Hepatocyte (in vitro differentiated cells): ENCODE data around the gene NUSAP1. TPM values are rescaled to one million over a fixed set of nuclear protein-coding genes. Genes with fewer than 3 reads are reported as not detected.

Experiments used
- DNase-seq: peaks from one replicate; pipeline ENCODE4 v3.0.0-alpha.2; 2016; ENCODE audit warnings: low spot score
- H2AFZ ChIP-seq: fragments of 200-600 bp; sonication (generic); 2 replicates; pipeline ENCODE4 v1.6.0; 2016; ENCODE audit warnings: antibody characterized with exemption, mild to moderate bottlenecking
- H3K27ac ChIP-seq: fragments of 200-600 bp; sonication (generic); 2 replicates; pipeline ENCODE4 v1.5.1; 2016; ENCODE audit warnings: mild to moderate bottlenecking
- H3K27me3 ChIP-seq: fragments of 200-600 bp; sonication (generic); 2 replicates; pipeline ENCODE4 v1.6.1; 2016
- H3K36me3 ChIP-seq: fragments of 200-600 bp; sonication (generic); replicated peaks from 2 replicates; pipeline ENCODE4 v1.5.1; 2016; ENCODE audit warnings: low read depth; ENCODE audit not compliant: insufficient read depth
- H3K4me1 ChIP-seq: fragments of 200-600 bp; sonication (generic); 2 replicates; pipeline ENCODE4 v1.5.1; 2016; ENCODE audit warnings: mild to moderate bottlenecking, moderate library complexity; ENCODE audit not compliant: insufficient read depth
- H3K4me2 ChIP-seq: fragments of 200-600 bp; sonication (generic); 2 replicates; pipeline ENCODE4 v1.6.0; 2016
- H3K4me3 ChIP-seq: fragments of 200-600 bp; sonication (generic); 2 replicates; pipeline ENCODE4 v1.5.1; 2016; ENCODE audit warnings: mild to moderate bottlenecking
- H3K79me2 ChIP-seq: fragments of 200-600 bp; sonication (generic); 2 replicates; pipeline ENCODE4 v1.6.0; 2017; ENCODE audit warnings: mild to moderate bottlenecking
- H3K9me2 ChIP-seq: fragments of 200-600 bp; sonication (generic); replicated peaks from 2 replicates; pipeline ENCODE4 v1.6.0; 2017; ENCODE audit warnings: mild to moderate bottlenecking; ENCODE audit not compliant: insufficient read depth
- H3K9me3 ChIP-seq: fragments of 200-600 bp; sonication (generic); 2 replicates; pipeline ENCODE4 v1.5.1; 2016; ENCODE audit warnings: low read depth, mild to moderate bottlenecking
- H4K20me1 ChIP-seq: fragments of 200-600 bp; sonication (generic); 2 replicates; pipeline ENCODE4 v1.6.0; 2016; ENCODE audit warnings: mild to moderate bottlenecking; ENCODE audit not compliant: insufficient read depth, poor library complexity, severe bottlenecking
- EZH2 ChIP-seq: fragments of 200-600 bp; sonication (generic); IDR thresholded peaks from 2 replicates; pipeline ENCODE4 v1.6.1; 2016; ENCODE audit warnings: antibody characterized with exemption, mild to moderate bottlenecking, borderline replicate concordance
- EZH2phosphoT487 ChIP-seq: fragments of 200-600 bp; sonication (generic); IDR thresholded peaks from one replicate; pipeline ENCODE4 v1.6.1; 2018; ENCODE audit warnings: antibody characterized with exemption, mild to moderate bottlenecking, low read depth, moderate library complexity; ENCODE audit not compliant: unreplicated experiment, severe bottlenecking
- WGBS: methylation state at CpG from one replicate; pipeline ENCODE4 v1.1.6; 2016; ENCODE audit warnings: low lambda C conversion rate; ENCODE audit errors: missing lambda C conversion rate; 5-methylcytosine and 5-hydroxymethylcytosine counted together
- polyA plus RNA-seq: library from polyadenylated mRNA; unstranded; fragments of >200 nt; fragmentation: Nextera tagmentation; extraction: Ambion mirVana; gene quantifications from 2 replicates; pipeline ENCODE4 v1.2.1, GENCODE V29; 2016
- total RNA-seq: library from RNA; depleted of rRNA; stranded (reverse); fragments of >200 nt; gene quantifications from 2 replicates; pipeline ENCODE4 v1.2.3, GENCODE V29; 2014
- TF ChIP-seq, protein P1 (sequence below): fragments of 200-600 bp; sonication (generic); IDR thresholded peaks from 2 replicates; pipeline ENCODE4 v1.5.1; 2016; ENCODE audit warnings: antibody characterized with exemption, mild to moderate bottlenecking; ENCODE audit not compliant: poor library complexity

Gene NUSAP1
- total and polyA plus RNA-seq, 2 experiments from 2014 or later, result 26.6 to 29.2 TPM

DNA sequence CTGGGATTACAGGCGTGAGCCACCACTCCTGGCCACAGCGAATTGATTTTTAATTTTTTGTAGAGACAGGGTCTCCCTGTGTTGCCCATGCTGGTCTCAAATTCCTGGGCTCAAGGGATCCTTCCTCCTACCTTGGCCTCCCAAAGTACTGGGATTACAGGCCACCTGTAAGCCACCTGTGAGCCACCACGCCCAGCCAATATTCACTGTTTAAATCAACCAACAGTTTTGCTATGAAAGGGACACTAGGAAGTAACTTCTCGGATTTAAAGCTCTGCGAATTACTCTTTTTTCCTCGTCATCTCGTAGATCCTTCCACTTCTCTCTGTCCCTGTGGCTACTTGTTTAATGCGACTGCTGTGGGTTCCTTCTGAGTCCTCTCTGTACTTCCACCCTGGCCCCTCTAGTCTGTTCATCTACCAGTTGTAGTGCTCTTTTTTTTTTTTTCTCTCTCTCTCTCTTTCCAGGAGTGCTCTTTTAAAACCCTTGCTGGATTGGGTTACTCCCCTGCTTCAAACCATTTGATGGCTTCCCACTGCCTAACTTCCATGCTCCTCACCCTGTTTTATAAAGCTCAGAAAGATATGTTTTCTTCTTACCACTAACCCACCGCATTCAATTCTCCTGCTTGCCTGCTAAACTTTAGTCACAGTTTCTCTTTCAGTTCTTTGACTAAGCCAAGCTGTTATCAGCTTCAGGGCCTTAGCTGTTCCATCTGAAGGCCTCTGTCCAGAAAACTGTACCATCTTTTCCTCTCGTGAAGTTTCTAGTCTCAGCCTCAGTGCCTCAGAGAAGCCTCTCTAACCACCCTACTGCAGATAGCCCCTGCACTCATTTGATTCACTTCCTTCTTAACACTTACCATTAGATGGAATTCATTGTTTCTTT lies 96.6 kb downstream of the NUSAP1 start:
- H3K27ac ChIP-seq, result peak overlapping the region; percentile 63
- H2AFZ ChIP-seq, result no peak overlapping the region
- no peaks in the 10 kb centered on the region for H3K4me1 ChIP-seq
- H3K4me2 ChIP-seq, result peak overlapping the region; percentile 56
- TF ChIP-seq, protein P1, sequence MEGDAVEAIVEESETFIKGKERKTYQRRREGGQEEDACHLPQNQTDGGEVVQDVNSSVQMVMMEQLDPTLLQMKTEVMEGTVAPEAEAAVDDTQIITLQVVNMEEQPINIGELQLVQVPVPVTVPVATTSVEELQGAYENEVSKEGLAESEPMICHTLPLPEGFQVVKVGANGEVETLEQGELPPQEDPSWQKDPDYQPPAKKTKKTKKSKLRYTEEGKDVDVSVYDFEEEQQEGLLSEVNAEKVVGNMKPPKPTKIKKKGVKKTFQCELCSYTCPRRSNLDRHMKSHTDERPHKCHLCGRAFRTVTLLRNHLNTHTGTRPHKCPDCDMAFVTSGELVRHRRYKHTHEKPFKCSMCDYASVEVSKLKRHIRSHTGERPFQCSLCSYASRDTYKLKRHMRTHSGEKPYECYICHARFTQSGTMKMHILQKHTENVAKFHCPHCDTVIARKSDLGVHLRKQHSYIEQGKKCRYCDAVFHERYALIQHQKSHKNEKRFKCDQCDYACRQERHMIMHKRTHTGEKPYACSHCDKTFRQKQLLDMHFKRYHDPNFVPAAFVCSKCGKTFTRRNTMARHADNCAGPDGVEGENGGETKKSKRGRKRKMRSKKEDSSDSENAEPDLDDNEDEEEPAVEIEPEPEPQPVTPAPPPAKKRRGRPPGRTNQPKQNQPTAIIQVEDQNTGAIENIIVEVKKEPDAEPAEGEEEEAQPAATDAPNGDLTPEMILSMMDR, result no peak
- TF ChIP-seq EZH2 (no peak), EZH2phosphoT487 (no peak)
- peaks cover 93% of the 10 kb centered on the region for H3K79me2 ChIP-seq
- 90% methylated on average over 10 of the region's 10 CpGs for WGBS
- H4K20me1 ChIP-seq, result peaks cover 16% of the 10 kb centered on the region
- H3K36me3 ChIP-seq, result no peaks in the 10 kb centered on the region
- peak; percentile 23 for DNase-seq
- no peaks in the 10 kb centered on the region for H3K9me3 ChIP-seq
- H3K4me3 ChIP-seq, result no peak overlapping the region
- H3K27me3 ChIP-seq, result no peaks in the 10 kb centered on the region
- no peaks in the 10 kb centered on the region for H3K9me2 ChIP-seq

Other genes starting within 250 kb of the NUSAP1 start
- 9.3 and 15.5 TPM in 2 replicates for gene INO80, start 216.6 kb upstream of the NUSAP1 start, total RNA-seq
- 4.5 and 5.2 TPM in 2 replicates for gene INO80, start 216.6 kb upstream of the NUSAP1 start, polyA plus RNA-seq
- gene EXD1, start 102.1 kb upstream of the NUSAP1 start, total RNA-seq, result not detected in 2 replicates
- gene EXD1, start 102.1 kb upstream of the NUSAP1 start, polyA plus RNA-seq, result not detected in 2 replicates
- gene CHP1, start 101.6 kb upstream of the NUSAP1 start, total RNA-seq, result 152 and 163 TPM in 2 replicates
- 30.8 and 39.0 TPM in 2 replicates for gene CHP1, start 101.6 kb upstream of the NUSAP1 start, polyA plus RNA-seq
- 1.8 and 11.8 TPM in 2 replicates for gene OIP5, start 290 bp upstream of the NUSAP1 start, total RNA-seq
- gene OIP5, start 290 bp upstream of the NUSAP1 start, polyA plus RNA-seq, result 3.3 and 3.6 TPM in 2 replicates
- gene NDUFAF1, start 69.6 kb downstream of the NUSAP1 start, total RNA-seq, result 22.9 and 29.1 TPM in 2 replicates
- gene NDUFAF1, start 69.6 kb downstream of the NUSAP1 start, polyA plus RNA-seq, result 30.1 and 34.1 TPM in 2 replicates
- 30.7 and 34.1 TPM in 2 replicates for gene RTF1, start 84.2 kb downstream of the NUSAP1 start, total RNA-seq
- 73.4 and 91.1 TPM in 2 replicates for gene RTF1, start 84.2 kb downstream of the NUSAP1 start, polyA plus RNA-seq
- 18.5 and 20.5 TPM in 2 replicates for gene ITPKA, start 161.0 kb downstream of the NUSAP1 start, total RNA-seq
- 16.2 and 33.3 TPM in 2 replicates for gene ITPKA, start 161.0 kb downstream of the NUSAP1 start, polyA plus RNA-seq
- gene LTK, start 180.9 kb downstream of the NUSAP1 start, total RNA-seq, result 0.83 and 1.6 TPM in 2 replicates
- gene LTK, start 180.9 kb downstream of the NUSAP1 start, polyA plus RNA-seq, result 1.1 and 1.2 TPM in 2 replicates
- 15.9 and 16.3 TPM in 2 replicates for gene RPAP1, start 211.4 kb downstream of the NUSAP1 start, total RNA-seq
- gene RPAP1, start 211.4 kb downstream of the NUSAP1 start, polyA plus RNA-seq, result 26.5 and 29.3 TPM in 2 replicates
- 65.8 and 71.0 TPM in 2 replicates for gene TYRO3, start 226.3 kb downstream of the NUSAP1 start, total RNA-seq
- 99.8 and 109 TPM in 2 replicates for gene TYRO3, start 226.3 kb downstream of the NUSAP1 start, polyA plus RNA-seq